K562 (cell line): ENCODE results near the gene BBOX1. TPM values are rescaled to one million over a fixed set of nuclear protein-coding genes. Genes with fewer than 3 reads are reported as not detected.

ENCODE experiments used
- ATAC-seq: fragments of 200-7000 bp; cut with Tn5 transposase; 3 replicates; pipeline ENCODE4 v1.9.1; 2020; ENCODE audit warnings: moderate library complexity
- BruUV-seq: library from RNA; stranded (reverse); fragments of 400-500 nt; replicated peaks from 2 replicates; lab custom pipeline; 2021; lab: Mats Ljungman, UMichigan
- CTCF ChIA-PET: fragments of 300-600 bp; formaldehyde crosslinking; extraction: SDS; loops from one replicate; lab custom pipeline; 2021; ENCODE audit warnings: low intra/inter-chr PET ratio; lab: Yijun Ruan, JAX
- POLR2A ChIA-PET: fragments of 300-600, 350-650 bp; sonication (Branson Sonifier 250); formaldehyde crosslinking; extraction: SDS; loops from one replicate; lab custom pipeline; 2021; ENCODE audit warnings: antibody characterized with exemption, inconsistent platforms; lab: Yijun Ruan, JAX
- DNase-seq, 4 experiments: peaks; one replicate each; pipeline versions ENCODE4 v3.0.0 to v3.0.0-alpha.2; 2011 to 2018; ENCODE audit warnings: low spot score in 3 of 4, mixed read lengths in 3 of 4; ENCODE audit errors: extremely low read depth in 1 of 4
- FAIRE-seq: peaks from 2 replicates; lab custom pipeline; 2011; peaks lifted over from hg19 to GRCh38; lab: Jason Lieb, UNC
- H2AFZ ChIP-seq: 2 replicates; pipeline ENCODE4 v1.6.0; 2011; ENCODE audit warnings: low read depth, low read length, control low read depth, inconsistent platforms
- H3K27ac ChIP-seq: fragments of 200-600 bp; 3 replicates; pipeline ENCODE4 v1.8.0; 2011; ENCODE audit warnings: low read depth, mild to moderate bottlenecking, control low read depth, inconsistent platforms, low read length, moderate library complexity, mixed read lengths; ENCODE audit errors: extremely low read depth
- H3K27me3 ChIP-seq, 2 experiments: fragments of 300-600 bp in 1 of 2; 2 replicates in 1 of 2; 3 replicates in 1 of 2; pipeline versions ENCODE4 v1.6.0 to v1.8.0; 2011; ENCODE audit warnings: inconsistent platforms in 2 of 2, low read length in 2 of 2, mild to moderate bottlenecking in 1 of 2, mixed read lengths in 1 of 2, moderate library complexity in 1 of 2; ENCODE audit not compliant: control insufficient read depth in 2 of 2, insufficient read depth in 2 of 2
- H3K36me3 ChIP-seq: fragments of 300-600 bp; 3 replicates; pipeline ENCODE4 v1.8.0; 2011; ENCODE audit warnings: mild to moderate bottlenecking, low read length, inconsistent platforms; ENCODE audit not compliant: control insufficient read depth, insufficient read depth
- H3K4me1 ChIP-seq, 2 experiments: fragments of 200-600 bp in 1 of 2; replicated peaks in 1 of 2; 2 replicates in 1 of 2; 3 replicates in 1 of 2; pipeline versions ENCODE4 v1.5.1 to v1.8.0; 2011; ENCODE audit warnings: inconsistent platforms in 2 of 2, low read length in 2 of 2, mild to moderate bottlenecking in 1 of 2, mixed read lengths in 1 of 2, moderate library complexity in 1 of 2; ENCODE audit not compliant: control insufficient read depth in 2 of 2, insufficient read depth in 2 of 2
- H3K4me2 ChIP-seq: 2 replicates; pipeline ENCODE4 v1.6.1; 2011; ENCODE audit warnings: low read length, control low read depth, inconsistent platforms, mixed read lengths; ENCODE audit not compliant: insufficient read depth
- H3K4me3 ChIP-seq: fragments of 200-600 bp; sonication (generic), shearing (Covaris generic); 2 replicates; pipeline ENCODE4 v1.5.1; 2016; ENCODE audit warnings: control low read depth, inconsistent platforms
- H3K79me2 ChIP-seq: fragments of 200-600 bp; 3 replicates; pipeline ENCODE4 v1.8.0; 2011; ENCODE audit warnings: low read length, inconsistent platforms; ENCODE audit not compliant: control insufficient read depth, insufficient read depth
- H3K9ac ChIP-seq, 2 experiments: 2 replicates each; pipeline versions ENCODE4 v1.6.0 to v1.6.1; 2011; ENCODE audit warnings: low read depth in 2 of 2, low read length in 2 of 2, control low read depth in 1 of 2, inconsistent platforms in 1 of 2, mild to moderate bottlenecking in 1 of 2, mixed read lengths in 1 of 2; ENCODE audit not compliant: insufficient read depth in 1 of 2
- H3K9me1 ChIP-seq: one replicate; pipeline ENCODE4 v1.6.0; 2011; ENCODE audit warnings: inconsistent platforms, mild to moderate bottlenecking, low read length, moderate library complexity; ENCODE audit not compliant: control insufficient read depth, insufficient read depth
- H3K9me3 ChIP-seq: replicated peaks from 2 replicates; pipeline ENCODE4 v1.5.1; 2011; ENCODE audit warnings: low read depth, low read length, inconsistent platforms; ENCODE audit not compliant: control insufficient read depth, insufficient read depth
- H4K20me1 ChIP-seq: replicated peaks from 2 replicates; pipeline ENCODE4 v1.6.1; 2011; ENCODE audit warnings: low read length, inconsistent platforms, mixed read lengths; ENCODE audit not compliant: control insufficient read depth, insufficient read depth
- CHD7 ChIP-seq: fragments of 200-600 bp; sonication (generic); IDR thresholded peaks from one replicate; pipeline ENCODE4 v1.6.1; 2012; ENCODE audit warnings: mild to moderate bottlenecking, low read depth, low read length, inconsistent platforms
- E2F6 ChIP-seq, 2 experiments: IDR thresholded peaks; 2 replicates each; pipeline ENCODE4 v1.6.1; 2011; ENCODE audit warnings: borderline replicate concordance in 1 of 2, control low read depth in 1 of 2, low read depth in 1 of 2, low read length in 1 of 2, mild to moderate bottlenecking in 1 of 2, mixed read lengths in 1 of 2, moderate library complexity in 1 of 2; ENCODE audit not compliant: insufficient read depth in 1 of 2, insufficient read length in 1 of 2, poor library complexity in 1 of 2, severe bottlenecking in 1 of 2; ENCODE audit errors: extremely low read depth in 1 of 2
- ETV6 ChIP-seq, 3 experiments: fragments of 150-350 bp in 1 of 3; sonication (generic) in 1 of 3; formaldehyde crosslinking in 1 of 3; IDR thresholded peaks; 2 replicates each; pipeline versions ENCODE4 v1.6.1 to v1.8.0; 2014 to 2022; ENCODE audit warnings: borderline replicate concordance in 2 of 3, low read depth in 2 of 3, antibody characterized with exemption in 1 of 3, low read length in 1 of 3, mild to moderate bottlenecking in 1 of 3, missing genetic modification reagents in 1 of 3
- HDGF ChIP-seq: fragments of 450-650 bp; IDR thresholded peaks from 2 replicates; pipeline ENCODE4 v1.6.1; 2016
- MEF2A ChIP-seq: IDR thresholded peaks from 2 replicates; pipeline ENCODE4 v1.6.1; 2011; ENCODE audit warnings: low read depth, mild to moderate bottlenecking, low read length, moderate library complexity; ENCODE audit not compliant: control insufficient read depth
- NCOA6 ChIP-seq: fragments of 450-650 bp; IDR thresholded peaks from 2 replicates; pipeline ENCODE4 v1.6.1; 2017; ENCODE audit warnings: mild to moderate bottlenecking
- SREBF1 ChIP-seq: fragments of 150-350 bp; IDR thresholded peaks from 2 replicates; pipeline ENCODE4 v1.6.1; 2014; ENCODE audit warnings: antibody characterized with exemption, low read depth, low read length, borderline replicate concordance
- TAL1 ChIP-seq: fragments of 450-650 bp; IDR thresholded peaks from 2 replicates; pipeline ENCODE4 v1.6.1; 2016; ENCODE audit warnings: mild to moderate bottlenecking
- ZNF134 ChIP-seq: fragments of 250-450 bp; sonication (Bioruptor Pico); conservative IDR thresholded peaks from 2 replicates; pipeline ENCODE4 v1.4.0; 2020
- ZNF431 ChIP-seq: sonication (generic); formaldehyde crosslinking; IDR thresholded peaks from 2 replicates; pipeline ENCODE4 v1.8.0; 2022; ENCODE audit warnings: mild to moderate bottlenecking, missing genetic modification reagents
- ZNF696 ChIP-seq: fragments of 250-450 bp; sonication (Bioruptor Pico); conservative IDR thresholded peaks from 2 replicates; pipeline ENCODE4 v1.4.0; 2020; ENCODE audit warnings: mild to moderate bottlenecking, moderate library complexity
- WGBS: fragments of 100-300 bp; shearing (Covaris generic); methylation state at CpG from one replicate; pipeline ENCODE4 v1.1.6; 2016; ENCODE audit warnings: low coverage, mixed read lengths; ENCODE audit not compliant: insufficient coverage; ENCODE audit errors: missing lambda C conversion rate; 5-methylcytosine and 5-hydroxymethylcytosine counted together
- in situ Hi-C: fragments of 300-500 bp; cut with MboI; formaldehyde crosslinking; loops from 4 replicates; pipeline ENCODE4 v1.15.0; 2018; ENCODE audit warnings: inconsistent platforms, mixed read lengths
- intact Hi-C: fragments of 100-400 bp; cut with micrococcal nuclease; formaldehyde crosslinking; loops from 2 replicates; pipeline ENCODE4 v1.14.2; 2022
- polyA plus RNA-seq, 8 experiments: library from polyadenylated mRNA; depleted of rRNA in 4 of 8; stranded (reverse) in 5 of 8; unstranded in 3 of 8; fragments of >200 nt; fragmentation: Nextera tagmentation in 2 of 8; fragmentation: Illumina TruSeq in 1 of 8; extraction: Ambion mirVana in 2 of 8; extraction: Trizol in 1 of 8; gene quantifications; 2 replicates each; pipeline versions ENCODE4 v1.2.1 to v1.2.3, GENCODE V29; 2011 to 2014; ENCODE audit warnings: inconsistent platforms in 1 of 8, missing spikeins in 1 of 8
- total RNA-seq, 7 experiments: library from RNA; depleted of rRNA in 6 of 7; stranded (reverse); fragments of >200 nt in 6 of 7; fragmentation: Illumina TruSeq in 2 of 7; extraction: Trizol in 2 of 7; gene quantifications; 2 replicates each; pipeline versions ENCODE4 v1.2.1 to v1.2.3, GENCODE V29; 2011 to 2021; ENCODE audit warnings: low replicate concordance in 1 of 7

BBOX1 gene
- total and polyA plus RNA-seq, 9 of the 15 experiments (the other 6 are each of a cell fraction or from before 2014, with no cell fraction given) = not detected

- DNase-seq (no peak), ATAC-seq (no peak), FAIRE-seq (no peak)
- BruUV-seq = no TSS peak
- Histone ChIP-seq H3K4me3 (no peak overlapping the region), H3K9me3 (no peaks in the 10 kb centered on the region), H3K9ac (no peak overlapping the region), H3K79me2 (no peaks in the 10 kb centered on the region), H2AFZ (no peak overlapping the region), H3K27ac (no peak overlapping the region), H3K36me3 (no peaks in the 10 kb centered on the region), H3K4me1 (no peaks in the 10 kb centered on the region), H4K20me1 (no peaks in the 10 kb centered on the region), H3K27me3 (no peaks in the 10 kb centered on the region), H3K9me1 (no peaks in the 10 kb centered on the region), H3K4me2 (no peak overlapping the region)
- 0% methylated on average over 1 of the region's 1 CpG for WGBS
- ChIA-PET CTCF (no interaction called here), POLR2A (no interaction called here)
- in situ Hi-C loops = no loop called here
- intact Hi-C loops = no loop called here
- TF ChIP-seq SREBF1 (no peak), ZNF431 (CRISPR knock-in tag) (no peak), E2F6 (IDR thresholded peaks at IDR 0.05; ENCODE audit: borderline replicate concordance in 1 of 2, extremely low read depth in 1 of 2, insufficient read depth in 1 of 2, insufficient read length in 1 of 2, low read depth in 1 of 2, low read length in 1 of 2, poor library complexity in 1 of 2, severe bottlenecking in 1 of 2) (no peak), ETV6 (IDR thresholded peaks at IDR 0.05; ENCODE audit: borderline replicate concordance in 1 of 2, low read depth in 2 of 2, low read length in 1 of 2) (no peak), ETV6 (CRISPR knock-in tag; IDR thresholded peaks at IDR 0.05; ENCODE audit: borderline replicate concordance) (no peak), CHD7 (no peak), ZNF134 (CRISPR knock-in tag) (no peak), ZNF696 (CRISPR knock-in tag) (no peak), HDGF (no peak), MEF2A (no peak), TAL1 (no peak), NCOA6 (no peak)
Observed at GRCh38 chr11:27052668-27053067, 12.1 kb downstream of the BBOX1 start.
